Measurements from ENCODE around the gene UBE2E3.

UBE2E3 gene

GRCh38 chr2:180955101-180955500 is 25.3 kb upstream of the UBE2E3 start:
- no peak for TF ChIP-seq CTCF (IDR thresholded peaks at IDR 0.05; ENCODE audit: insufficient read depth, low read length, missing control alignments)
- POLR2A ChIA-PET: no interaction called here
- CTCF ChIA-PET: no interaction called here
- no peak overlapping the region for H3K4me3 ChIP-seq (ENCODE audit: low read depth, low read length)
- DNase-seq (ENCODE audit: low read depth, low spot score): no peak

GRCh38 chr2:180959787-180960186 is 20.6 kb upstream of the UBE2E3 start:
- ChIA-PET CTCF (interaction anchor here (1.5 kb wide), 1 partner anchor 21 kb away, joined by 5 read pairs; no protein-coding TSS in a partner anchor), POLR2A (no interaction called here)
- no peak for TF ChIP-seq CTCF (IDR thresholded peaks at IDR 0.05; ENCODE audit: insufficient read depth, low read length, missing control alignments)
- DNase-seq (ENCODE audit: low read depth, low spot score): no peak
- no peak overlapping the region for H3K4me3 ChIP-seq (ENCODE audit: low read depth, low read length)

- POLR2A ChIA-PET: no interaction called here
- no peak for DNase-seq (ENCODE audit: low read depth, low spot score)
- TF ChIP-seq CTCF (IDR thresholded peaks at IDR 0.05; ENCODE audit: insufficient read depth, low read length, missing control alignments): no peak
- no peak overlapping the region for H3K4me3 ChIP-seq (ENCODE audit: low read depth, low read length)
- CTCF ChIA-PET: no interaction called here
These were observed 19.4 kb upstream of the UBE2E3 start for GRCh38 chr2:180960982-180961381.

GRCh38 chr2:180962727-180963314 is 17.6 kb upstream of the UBE2E3 start:
- CTCF ChIA-PET: no interaction called here
- TF ChIP-seq CTCF (IDR thresholded peaks at IDR 0.05; ENCODE audit: insufficient read depth, low read length, missing control alignments): no peak
- H3K4me3 ChIP-seq (ENCODE audit: low read depth, low read length): no peak overlapping the region
- DNase-seq (ENCODE audit: low read depth, low spot score): no peak
- POLR2A ChIA-PET: no interaction called here

- CTCF ChIA-PET: interaction anchor here (1.3 to 2.1 kb wide), 2 partner anchors 13 to 14 kb away, joined by 4 to 6 read pairs; partner anchors contain the start of gene UBE2E3
- no peak for DNase-seq (ENCODE audit: low read depth, low spot score)
- POLR2A ChIA-PET: no interaction called here
- H3K4me3 ChIP-seq (ENCODE audit: low read depth, low read length): no peak overlapping the region
- TF ChIP-seq CTCF (IDR thresholded peaks at IDR 0.05; ENCODE audit: insufficient read depth, low read length, missing control alignments): no peak
These were observed 14.0 kb upstream of the UBE2E3 start for GRCh38 chr2:180966378-180966777.

GRCh38 chr2:180969124-180969523 is 11.3 kb upstream of the UBE2E3 start:
- ChIA-PET POLR2A (interaction anchor here (0.7 kb wide), 1 partner anchor 11 kb away, joined by 3 read pairs; the partner anchor contains the start of gene UBE2E3), CTCF (interaction anchor here (3.3 kb wide), 1 partner anchor 11 kb away, joined by 26 read pairs; the partner anchor contains the start of gene UBE2E3)
- no peak for DNase-seq (ENCODE audit: low read depth, low spot score)
- no peak overlapping the region for H3K4me3 ChIP-seq (ENCODE audit: low read depth, low read length)
- TF ChIP-seq CTCF (IDR thresholded peaks at IDR 0.05; ENCODE audit: insufficient read depth, low read length, missing control alignments): no peak
